Smooth muscle cell (in vitro differentiated cells): ENCODE results near the gene SELENON. TPM values are rescaled to one million over a fixed set of nuclear protein-coding genes. Genes with fewer than 3 reads are reported as not detected.

Source experiments
- DNase-seq: peaks from one replicate; lab custom pipeline; 2025; ENCODE audit not compliant: unreplicated experiment; lab: John Stamatoyannopoulos, UW
- H2AFZ ChIP-seq: fragments of 200-600 bp; sonication (generic); 2 replicates; pipeline ENCODE4 v1.6.0; 2016; ENCODE audit warnings: antibody characterized with exemption, low read depth, mild to moderate bottlenecking
- H3F3A ChIP-seq: fragments of 200-600 bp; sonication (generic); 2 replicates; pipeline ENCODE4 v1.6.0; 2017; ENCODE audit warnings: antibody characterized with exemption, low read depth
- H3K27ac ChIP-seq: fragments of 200-600 bp; sonication (generic); 2 replicates; pipeline ENCODE4 v1.5.1; 2016; ENCODE audit warnings: low read depth, mild to moderate bottlenecking
- H3K27me3 ChIP-seq: fragments of 200-600 bp; sonication (generic); 2 replicates; pipeline ENCODE4 v1.6.1; 2016; ENCODE audit warnings: low read depth, mild to moderate bottlenecking
- H3K36me3 ChIP-seq: fragments of 200-600 bp; sonication (generic); 2 replicates; pipeline ENCODE4 v1.5.1; 2016; ENCODE audit warnings: low read depth
- H3K4me1 ChIP-seq: fragments of 200-600 bp; sonication (generic); 2 replicates; pipeline ENCODE4 v1.5.1; 2016; ENCODE audit warnings: low read depth
- H3K4me2 ChIP-seq: fragments of 200-600 bp; sonication (generic); 2 replicates; pipeline ENCODE4 v1.6.0; 2016; ENCODE audit warnings: mild to moderate bottlenecking
- H3K4me3 ChIP-seq: fragments of 200-600 bp; sonication (generic); 2 replicates; pipeline ENCODE4 v1.5.1; 2016; ENCODE audit warnings: mild to moderate bottlenecking
- H3K79me2 ChIP-seq: fragments of 200-600 bp; sonication (generic); 2 replicates; pipeline ENCODE4 v1.6.0; 2016; ENCODE audit warnings: low read depth, mild to moderate bottlenecking
- H3K9ac ChIP-seq: fragments of 200-600 bp; sonication (generic); 2 replicates; pipeline ENCODE4 v1.6.0; 2016; ENCODE audit warnings: low read depth
- H3K9me3 ChIP-seq: fragments of 200-600 bp; sonication (generic); replicated peaks from 2 replicates; pipeline ENCODE4 v1.5.1; 2016; ENCODE audit warnings: low read depth
- H4K20me1 ChIP-seq: fragments of 200-600 bp; sonication (generic); 2 replicates; pipeline ENCODE4 v1.6.0; 2016; ENCODE audit warnings: low read depth
- WGBS: methylation state at CpG from one replicate; pipeline ENCODE4 v1.1.7; 2016; ENCODE audit warnings: low lambda C conversion rate; 5-methylcytosine and 5-hydroxymethylcytosine counted together
- polyA plus RNA-seq: library from polyadenylated mRNA; unstranded; fragments of >200 nt; fragmentation: Nextera tagmentation; extraction: Ambion mirVana; gene quantifications from 2 replicates; pipeline ENCODE4 v1.2.1, GENCODE V29; 2016
- total RNA-seq: library from RNA; depleted of rRNA; stranded (reverse); fragments of >200 nt; gene quantifications from 2 replicates; pipeline ENCODE4 v1.2.3, GENCODE V29; 2014
- TF ChIP-seq, protein P1 (sequence below): fragments of 200-600 bp; sonication (generic); IDR thresholded peaks from 2 replicates; pipeline ENCODE4 v1.5.1; 2017; ENCODE audit warnings: borderline replicate concordance, mild to moderate bottlenecking, antibody characterized with exemption; ENCODE audit not compliant: insufficient read depth, poor library complexity, severe bottlenecking

Gene SELENON
- total and polyA plus RNA-seq, 2 experiments from 2014 or later: 32.6 to 62.9 TPM

DNA sequence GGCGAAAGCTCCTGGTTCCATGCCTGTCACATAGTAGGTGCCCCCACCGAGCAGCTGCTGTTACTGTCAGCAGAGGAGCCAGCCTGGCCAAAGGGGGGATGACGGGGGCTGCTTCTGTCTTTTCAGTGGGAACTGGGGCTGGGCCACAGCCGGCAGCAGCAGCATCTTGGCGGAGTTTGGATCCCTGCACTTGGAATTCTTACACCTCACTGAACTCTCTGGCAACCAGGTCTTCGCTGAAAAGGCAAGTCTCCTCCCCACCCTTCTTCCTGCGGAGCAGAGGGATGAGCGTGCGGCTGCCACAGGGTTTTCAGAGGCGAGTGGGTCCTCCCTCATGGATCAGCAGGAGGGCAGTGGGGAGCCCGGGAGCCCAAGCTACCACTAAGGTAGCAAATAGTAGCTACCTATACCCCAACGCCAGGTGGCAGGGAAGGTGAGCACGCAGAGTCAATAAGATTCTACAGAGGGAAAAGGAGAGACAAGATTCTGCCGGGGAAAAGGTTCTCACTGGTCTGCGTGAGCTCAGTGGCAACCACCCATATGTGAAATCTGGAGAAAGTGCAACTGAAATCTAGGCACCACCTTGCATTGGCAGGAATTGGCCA lies 41.4 kb upstream of the SELENON start:
- Histone ChIP-seq H4K20me1 (no peaks in the 10 kb centered on the region), H3F3A (no peaks in the 10 kb centered on the region), H3K79me2 (no peaks in the 10 kb centered on the region), H3K27ac (no peak overlapping the region), H3K4me3 (no peak overlapping the region), H3K4me2 (no peak overlapping the region), H3K27me3 (peaks cover 19% of the 10 kb centered on the region), H3K9me3 (no peaks in the 10 kb centered on the region), H3K4me1 (peaks cover 5% of the 10 kb centered on the region), H3K9ac (no peak overlapping the region), H3K36me3 (no peaks in the 10 kb centered on the region), H2AFZ (no peak overlapping the region)
- DNase-seq: no peak
- 89% methylated on average over 15 of the region's 15 CpGs for WGBS
- TF ChIP-seq, protein P1, sequence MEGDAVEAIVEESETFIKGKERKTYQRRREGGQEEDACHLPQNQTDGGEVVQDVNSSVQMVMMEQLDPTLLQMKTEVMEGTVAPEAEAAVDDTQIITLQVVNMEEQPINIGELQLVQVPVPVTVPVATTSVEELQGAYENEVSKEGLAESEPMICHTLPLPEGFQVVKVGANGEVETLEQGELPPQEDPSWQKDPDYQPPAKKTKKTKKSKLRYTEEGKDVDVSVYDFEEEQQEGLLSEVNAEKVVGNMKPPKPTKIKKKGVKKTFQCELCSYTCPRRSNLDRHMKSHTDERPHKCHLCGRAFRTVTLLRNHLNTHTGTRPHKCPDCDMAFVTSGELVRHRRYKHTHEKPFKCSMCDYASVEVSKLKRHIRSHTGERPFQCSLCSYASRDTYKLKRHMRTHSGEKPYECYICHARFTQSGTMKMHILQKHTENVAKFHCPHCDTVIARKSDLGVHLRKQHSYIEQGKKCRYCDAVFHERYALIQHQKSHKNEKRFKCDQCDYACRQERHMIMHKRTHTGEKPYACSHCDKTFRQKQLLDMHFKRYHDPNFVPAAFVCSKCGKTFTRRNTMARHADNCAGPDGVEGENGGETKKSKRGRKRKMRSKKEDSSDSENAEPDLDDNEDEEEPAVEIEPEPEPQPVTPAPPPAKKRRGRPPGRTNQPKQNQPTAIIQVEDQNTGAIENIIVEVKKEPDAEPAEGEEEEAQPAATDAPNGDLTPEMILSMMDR: no peak

GRCh38 chr1:25760122-25760719 lies 39.8 kb upstream of the SELENON start:
- Histone ChIP-seq H3K79me2 (no peaks in the 10 kb centered on the region), H3F3A (no peaks in the 10 kb centered on the region), H3K4me1 (peaks cover 5% of the 10 kb centered on the region)

DNA sequence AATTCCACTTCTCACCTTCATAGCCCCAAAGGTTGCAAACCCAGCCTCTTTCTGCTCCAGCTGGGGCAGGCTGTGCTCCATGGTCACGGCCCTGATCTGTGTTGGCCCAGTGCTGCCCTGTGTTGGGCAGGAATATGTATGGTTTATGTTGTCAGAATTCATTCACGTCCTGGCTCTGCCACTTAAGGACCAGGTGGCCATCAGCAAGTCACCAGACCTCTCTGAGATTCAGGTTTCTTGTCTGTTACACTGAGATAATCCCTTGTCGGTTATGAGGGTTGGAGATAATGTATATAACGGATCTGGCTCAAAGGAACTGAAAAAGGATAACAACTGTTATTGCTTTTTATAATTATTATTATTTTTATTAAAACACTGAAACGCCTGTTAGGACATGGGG lies 39.1 kb upstream of the SELENON start:
- H3K79me2 ChIP-seq: no peaks in the 10 kb centered on the region
- TF ChIP-seq, protein P1: no peak
- no peaks in the 10 kb centered on the region for H3K9me3 ChIP-seq
- no peaks in the 10 kb centered on the region for H3F3A ChIP-seq
- H3K36me3 ChIP-seq: no peaks in the 10 kb centered on the region
- no peak overlapping the region for H3K27ac ChIP-seq
- H4K20me1 ChIP-seq: no peaks in the 10 kb centered on the region
- no peak overlapping the region for H3K9ac ChIP-seq
- peaks cover 10% of the 10 kb centered on the region for H3K4me1 ChIP-seq
- 71% methylated on average over 5 of the region's 5 CpGs for WGBS
- DNase-seq: no peak
- H3K4me3 ChIP-seq: no peak overlapping the region
- no peak overlapping the region for H3K4me2 ChIP-seq
- no peak overlapping the region for H2AFZ ChIP-seq
- H3K27me3 ChIP-seq: peaks cover 18% of the 10 kb centered on the region

More at GRCh38 chr1:25760122-25760719, 39.8 kb upstream of the SELENON start:
- Histone ChIP-seq H3K4me3 (no peak overlapping the region), H3K27ac (no peak overlapping the region), H3K4me2 (no peak overlapping the region), H3K9me3 (no peaks in the 10 kb centered on the region), H2AFZ (no peak overlapping the region), H3K9ac (no peak overlapping the region), H3K27me3 (peaks cover 19% of the 10 kb centered on the region), H3K36me3 (no peaks in the 10 kb centered on the region), H4K20me1 (no peaks in the 10 kb centered on the region)
- TF ChIP-seq, protein P1: no peak
- no peak for DNase-seq
- WGBS: 85% methylated on average over 11 of the region's 11 CpGs

- peaks cover 9% of the 10 kb centered on the region for H3K4me1 ChIP-seq
- H3K36me3 ChIP-seq: no peaks in the 10 kb centered on the region
- H2AFZ ChIP-seq: no peak overlapping the region
- H3K4me3 ChIP-seq: no peak overlapping the region
- WGBS: 92% methylated on average over 10 of the region's 10 CpGs
- no peaks in the 10 kb centered on the region for H3K9me3 ChIP-seq
- H3K4me2 ChIP-seq: no peak overlapping the region
- no peak overlapping the region for H3K27ac ChIP-seq
- no peak overlapping the region for H3K9ac ChIP-seq
- no peak for DNase-seq
- H3F3A ChIP-seq: no peaks in the 10 kb centered on the region
- TF ChIP-seq, protein P1: no peak
- H4K20me1 ChIP-seq: no peaks in the 10 kb centered on the region
- peaks cover 4% of the 10 kb centered on the region for H3K27me3 ChIP-seq
- H3K79me2 ChIP-seq: no peaks in the 10 kb centered on the region
These were observed 36.5 kb upstream of the SELENON start for GRCh38 chr1:25763493-25763892.
